Muscle layer of duodenum (tissue), 2 donors: Measurements from ENCODE around the gene CCDC157.
A peak's percentile ranks its signal among the peaks of the same experiment; 100 is the strongest.

Experiments
- H3K27ac ChIP-seq: one replicate; pipeline ENCODE4 v1.7.0; 2013; ENCODE audit warnings: mild to moderate bottlenecking, low read length
- H3K27me3 ChIP-seq: one replicate; pipeline ENCODE4 v1.7.0; 2013; ENCODE audit warnings: low read depth, mild to moderate bottlenecking, control low read depth, low read length
- H3K36me3 ChIP-seq, 2 donors: one replicate each; pipeline ENCODE4 v1.7.0; 2013; ENCODE audit warnings: low read length in 2 of 2, control low read depth in 1 of 2, mild to moderate bottlenecking in 1 of 2; ENCODE audit not compliant: insufficient read depth in 2 of 2, control insufficient read depth in 1 of 2
- H3K4me1 ChIP-seq, 2 donors: one replicate each; pipeline ENCODE4 v1.7.0; 2013; ENCODE audit warnings: low read length in 2 of 2, mild to moderate bottlenecking in 2 of 2, control low read depth in 1 of 2, moderate library complexity in 1 of 2; ENCODE audit not compliant: insufficient read depth in 2 of 2, control insufficient read depth in 1 of 2
- H3K4me3 ChIP-seq, 2 donors: one replicate each; pipeline ENCODE4 v1.7.0; 2013; ENCODE audit warnings: low read length in 2 of 2, low read depth in 1 of 2, mild to moderate bottlenecking in 1 of 2
- H3K9me3 ChIP-seq, 2 donors: one replicate each; pipeline ENCODE4 v1.7.0; 2013; ENCODE audit warnings: low read length in 2 of 2, control low read depth in 1 of 2, mild to moderate bottlenecking in 1 of 2; ENCODE audit not compliant: control insufficient read depth in 1 of 2
- donor health status: healthy.

CCDC157 gene

DNA sequence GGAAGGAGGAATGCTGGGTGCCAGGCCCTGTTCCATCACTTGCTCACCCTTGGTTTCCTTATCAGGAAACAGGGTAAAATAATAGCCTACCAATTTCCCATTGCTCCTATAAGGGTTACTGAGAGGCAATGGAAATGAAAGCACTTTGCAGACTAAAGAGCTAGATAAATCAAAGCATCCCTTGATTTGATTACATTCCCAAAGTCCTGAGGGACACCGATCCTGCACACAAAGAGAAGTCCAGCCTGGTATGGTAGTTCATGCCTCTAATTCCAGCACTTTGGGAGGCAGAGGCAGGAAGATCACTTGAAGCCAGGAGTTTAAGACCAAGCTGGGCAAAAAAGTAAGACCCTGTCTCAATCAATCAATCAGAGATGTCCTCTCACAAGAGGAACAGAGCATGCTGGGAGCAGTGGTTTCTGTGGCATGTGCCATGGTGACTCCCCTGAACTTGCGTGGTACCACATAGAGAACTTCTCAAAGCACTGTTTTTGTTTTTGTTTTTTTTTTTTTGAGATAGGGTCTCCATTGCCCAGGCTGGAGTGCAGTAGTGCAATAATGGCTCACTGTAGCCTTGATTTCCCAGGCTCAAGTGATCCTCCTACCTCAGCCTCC lies 40.7 kb upstream of the CCDC157 start:
- Histone ChIP-seq H3K27me3 (no peaks in the 10 kb centered on the region), H3K36me3 (peaks cover 0 to 4% of the 10 kb centered on the region in 2 donors), H3K27ac (no peak overlapping the region), H3K4me3 (no peak overlapping the region), H3K9me3 (no peaks in the 10 kb centered on the region), H3K4me1 (peaks cover 7 to 65% of the 10 kb centered on the region in 2 donors)

DNA sequence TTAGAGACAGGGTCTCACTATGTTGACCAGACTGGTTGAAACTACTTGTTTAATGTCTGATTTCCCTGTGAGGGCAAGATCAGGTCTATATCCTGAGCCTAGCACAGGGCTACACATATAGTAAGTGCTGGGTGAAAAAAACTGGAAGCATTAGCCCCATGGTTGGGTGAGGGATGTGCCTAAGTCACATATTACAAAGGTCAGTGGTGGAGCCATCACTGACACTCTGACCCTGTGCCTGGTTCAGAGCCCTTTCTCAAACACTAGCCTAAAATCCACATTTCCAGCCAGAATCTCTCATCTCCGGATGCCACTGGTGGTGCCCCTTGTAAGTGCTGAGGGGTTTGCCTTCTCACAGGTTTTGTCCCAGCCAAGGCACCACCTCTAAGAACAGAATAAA lies 39.0 kb upstream of the CCDC157 start:
- H3K4me1 ChIP-seq, result peaks cover 0 to 55% of the 10 kb centered on the region in 2 donors

DNA sequence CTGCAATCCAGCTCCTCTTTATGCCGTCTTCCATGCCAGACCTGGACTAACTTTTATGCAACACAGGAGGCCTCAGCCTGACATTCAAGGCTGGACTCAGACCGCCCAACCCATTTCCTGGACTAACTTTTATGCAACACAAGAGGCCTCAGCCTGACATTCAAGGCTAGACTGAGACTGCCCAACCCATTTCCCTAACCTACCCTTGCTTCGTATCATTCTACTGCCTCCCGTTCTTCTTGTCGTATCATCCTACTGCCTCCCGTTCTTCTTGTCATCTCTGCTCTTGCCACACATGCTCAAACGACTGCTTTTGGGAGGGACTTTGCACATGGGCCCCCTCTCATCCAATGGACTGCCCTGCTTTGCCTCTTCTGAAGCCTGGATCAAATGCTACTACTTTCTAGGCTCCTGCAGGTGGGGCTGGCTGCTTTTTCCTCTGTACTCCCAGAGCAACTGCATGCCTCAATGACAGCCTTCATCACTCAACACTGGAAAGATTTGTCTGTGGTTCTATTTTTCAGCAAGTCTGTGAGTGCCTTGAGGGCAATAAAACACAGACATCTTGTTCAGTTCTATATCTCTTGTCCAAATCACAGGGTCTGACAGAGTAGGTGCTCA lies 37.9 kb upstream of the CCDC157 start:
- H3K27ac ChIP-seq, result no peak overlapping the region
- H3K9me3 ChIP-seq, result no peaks in the 10 kb centered on the region
- no peaks in the 10 kb centered on the region for H3K27me3 ChIP-seq
- H3K36me3 ChIP-seq, result peaks cover 0 to 3% of the 10 kb centered on the region in 2 donors
- H3K4me3 ChIP-seq, result no peak overlapping the region
- H3K4me1 ChIP-seq, result peaks cover 0 to 57% of the 10 kb centered on the region in 2 donors

More for the DNA sequence above, 39.0 kb upstream of the CCDC157 start:
- no peak overlapping the region for H3K27ac ChIP-seq
- H3K36me3 ChIP-seq, result peaks cover 0 to 4% of the 10 kb centered on the region in 2 donors
- H3K9me3 ChIP-seq, result no peaks in the 10 kb centered on the region
- no peak overlapping the region for H3K4me3 ChIP-seq
- no peaks in the 10 kb centered on the region for H3K27me3 ChIP-seq

DNA sequence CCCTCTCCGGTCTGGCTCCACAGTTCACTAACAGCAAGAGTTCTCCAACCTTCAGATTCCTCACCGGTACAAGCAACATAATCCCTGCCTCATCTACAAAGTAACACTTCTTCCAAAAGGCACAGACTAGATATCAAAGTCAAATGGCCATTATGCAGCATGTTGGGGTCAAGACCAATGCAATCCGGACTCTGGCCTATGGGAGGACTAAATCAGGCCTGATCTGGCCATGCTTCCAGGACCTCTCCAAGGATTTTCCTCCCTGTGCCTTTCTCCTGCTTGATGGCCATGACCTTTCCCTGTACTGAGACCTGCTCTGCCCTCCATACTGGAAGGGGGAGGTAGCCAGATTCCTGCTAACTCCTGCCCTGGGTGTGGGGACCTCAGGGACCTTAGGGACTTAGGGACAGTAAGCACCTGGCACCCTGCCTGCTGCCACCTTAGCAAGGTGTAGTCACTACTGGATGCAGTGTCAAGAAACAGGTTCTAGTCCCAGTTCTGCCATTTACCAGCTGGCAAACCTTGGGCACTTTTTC lies 36.7 kb upstream of the CCDC157 start:
- Histone ChIP-seq H3K36me3 (peaks cover 0 to 4% of the 10 kb centered on the region in 2 donors), H3K4me1 (peaks cover 6 to 64% of the 10 kb centered on the region in 2 donors), H3K9me3 (no peaks in the 10 kb centered on the region), H3K27me3 (no peaks in the 10 kb centered on the region), H3K4me3 (no peak overlapping the region), H3K27ac (no peak overlapping the region)

DNA sequence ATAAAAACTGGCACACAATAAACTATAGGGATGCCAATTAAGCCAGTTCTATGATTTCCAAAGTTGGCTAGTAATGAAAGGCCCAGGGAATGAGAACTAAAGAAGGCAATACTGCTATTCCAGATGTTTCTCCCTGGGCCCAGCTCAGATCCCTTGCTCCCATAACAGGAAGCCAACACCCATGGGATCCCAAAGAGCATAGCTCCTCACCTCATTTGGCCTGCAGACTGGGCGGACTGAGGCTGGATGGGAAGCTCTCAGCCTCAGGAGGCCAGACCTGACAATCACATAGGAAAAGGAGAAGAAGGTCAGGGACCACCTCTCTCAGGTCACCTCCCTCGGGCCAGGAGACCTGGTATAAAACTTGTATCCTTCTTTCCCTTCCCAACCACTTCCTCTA lies 35.3 kb upstream of the CCDC157 start:
- Histone ChIP-seq H3K27me3 (no peaks in the 10 kb centered on the region), H3K36me3 (peaks cover 0 to 4% of the 10 kb centered on the region in 2 donors), H3K27ac (no peak overlapping the region), H3K9me3 (no peaks in the 10 kb centered on the region), H3K4me1 (peaks cover 14 to 65% of the 10 kb centered on the region in 2 donors), H3K4me3 (no peak overlapping the region)

DNA sequence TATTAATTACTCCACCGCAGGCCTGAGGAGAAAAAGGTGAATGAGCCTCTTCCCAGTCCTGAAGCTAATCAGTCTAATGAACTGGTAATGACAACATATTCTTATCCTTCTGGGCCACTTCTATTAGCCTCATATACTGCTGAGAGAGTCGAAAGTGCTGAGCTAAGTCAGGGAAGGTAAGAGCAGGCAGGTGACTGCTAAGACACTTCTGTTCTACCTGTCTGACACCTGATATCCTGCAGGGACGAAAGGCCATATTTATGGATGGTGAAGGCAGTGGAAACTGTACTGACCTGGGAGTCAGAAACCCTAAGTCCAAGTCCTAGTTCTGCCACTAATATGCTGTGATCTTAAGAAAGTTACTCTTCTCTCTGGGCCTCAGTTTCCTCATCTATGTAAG lies 33.6 kb upstream of the CCDC157 start:
- no peaks in the 10 kb centered on the region for H3K27me3 ChIP-seq
- H3K27ac ChIP-seq, result no peak overlapping the region
- peaks cover 18 to 59% of the 10 kb centered on the region in 2 donors for H3K4me1 ChIP-seq
- H3K36me3 ChIP-seq, result peaks cover 0 to 4% of the 10 kb centered on the region in 2 donors
- no peak overlapping the region for H3K4me3 ChIP-seq
- no peaks in the 10 kb centered on the region for H3K9me3 ChIP-seq

DNA sequence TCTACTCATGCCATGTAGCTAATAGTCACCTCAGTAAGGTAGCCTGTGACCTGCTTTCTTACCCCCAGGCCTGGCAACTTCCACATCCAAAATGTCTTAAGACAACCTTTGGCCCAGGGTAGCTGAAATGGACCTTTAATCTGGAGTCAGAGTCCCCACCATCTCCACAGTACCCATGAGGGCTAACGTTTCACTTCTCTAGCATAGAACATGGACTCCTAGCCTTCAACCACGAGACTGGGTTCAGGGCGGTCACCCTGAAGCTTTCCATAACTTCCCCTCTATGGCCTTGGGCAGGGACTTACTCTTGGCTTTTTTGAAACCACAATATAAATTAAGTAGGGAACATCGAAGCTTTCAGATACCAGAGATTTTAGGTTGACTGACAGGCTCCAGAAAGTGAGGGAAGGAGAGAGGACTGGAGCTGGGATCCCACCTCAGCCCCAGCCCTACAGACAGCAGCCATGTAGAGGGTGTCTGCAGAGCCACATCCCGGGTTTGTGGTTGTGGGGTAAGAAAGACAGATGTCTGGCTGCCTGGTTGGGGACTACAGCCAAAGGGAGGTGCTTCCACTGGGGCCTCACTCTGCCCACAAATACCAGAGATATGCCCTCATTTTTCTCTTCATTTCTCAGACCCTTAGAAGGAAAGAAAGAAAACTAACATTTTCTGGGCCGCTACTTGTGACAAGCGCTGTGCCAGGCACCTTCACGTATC lies 32.6 kb upstream of the CCDC157 start:
- Histone ChIP-seq H3K9me3 (no peaks in the 10 kb centered on the region), H3K4me1 (peaks cover 18 to 50% of the 10 kb centered on the region in 2 donors), H3K36me3 (peaks cover 0 to 4% of the 10 kb centered on the region in 2 donors), H3K4me3 (peak overlapping the region; percentile 71 to 74), H3K27me3 (no peaks in the 10 kb centered on the region), H3K27ac (peak overlapping the region; percentile 80)

DNA sequence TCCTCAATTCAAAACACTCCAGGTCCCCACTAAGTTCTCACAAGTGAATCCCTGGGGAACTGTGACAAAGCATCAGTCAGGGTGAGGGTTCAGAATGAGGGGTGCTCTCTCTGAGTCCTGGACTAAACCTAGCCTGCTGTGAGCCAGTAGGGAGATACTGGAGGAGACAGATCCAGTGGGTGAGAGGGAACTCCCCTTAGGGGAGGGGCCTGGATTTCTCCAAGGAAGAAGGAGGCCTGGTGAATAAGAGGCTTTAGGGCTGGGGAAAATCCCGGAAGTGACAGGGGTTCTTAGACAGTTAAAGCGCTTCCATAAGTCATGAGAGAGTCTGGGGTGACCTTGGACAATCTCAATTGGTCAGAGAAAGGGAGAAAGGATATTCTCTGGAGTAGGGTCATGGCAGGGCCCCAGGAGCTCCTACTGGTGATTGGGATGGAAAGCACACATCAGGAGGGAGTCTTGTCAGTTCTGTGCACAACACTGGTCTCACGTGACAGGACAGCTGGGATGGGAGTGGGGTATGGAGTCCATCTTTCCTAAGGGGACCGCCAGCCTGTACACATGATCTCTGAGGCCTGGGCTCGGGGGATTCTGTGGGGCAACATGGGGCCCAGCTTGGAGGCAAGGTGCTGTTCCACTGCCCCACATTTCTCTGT lies 31.6 kb upstream of the CCDC157 start:
- Histone ChIP-seq H3K4me3 (peak overlapping the region; percentile 71 to 74), H3K27ac (peak overlapping the region; percentile 80), H3K4me1 (peaks cover 18 to 39% of the 10 kb centered on the region in 2 donors), H3K9me3 (no peaks in the 10 kb centered on the region), H3K27me3 (no peaks in the 10 kb centered on the region), H3K36me3 (peaks cover 0 to 4% of the 10 kb centered on the region in 2 donors)

DNA sequence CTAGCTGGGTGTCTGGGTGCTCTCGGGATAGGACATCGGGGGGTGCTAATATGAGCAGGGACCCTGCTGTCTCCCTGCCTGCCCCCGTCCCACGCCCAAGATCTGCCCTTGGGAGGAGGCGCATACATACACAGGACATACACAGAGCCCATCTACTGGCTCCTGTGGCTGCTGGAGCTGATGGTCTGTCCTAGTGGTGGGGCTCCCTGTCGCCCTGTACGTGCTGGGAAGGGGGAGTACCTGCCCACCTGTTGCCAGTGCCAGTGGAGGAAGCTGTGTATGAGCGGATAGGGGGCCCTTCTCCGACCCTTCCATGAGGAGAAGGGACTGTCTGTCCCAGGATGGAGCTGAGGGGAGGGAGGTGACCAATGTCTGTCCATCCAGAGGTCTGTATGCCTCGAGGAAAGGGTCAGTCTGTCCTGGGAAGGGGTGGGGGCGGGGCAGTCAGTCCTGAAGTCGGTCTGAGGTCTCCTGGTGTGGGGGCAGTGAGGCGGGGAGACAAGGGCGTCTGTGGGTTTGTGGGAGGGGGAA lies 31.0 kb upstream of the CCDC157 start:
- H3K36me3 ChIP-seq, result peaks cover 2 to 4% of the 10 kb centered on the region in 2 donors
- H3K27me3 ChIP-seq, result no peaks in the 10 kb centered on the region
- H3K4me3 ChIP-seq, result peak overlapping the region; percentile 71 to 74
- peaks cover 18 to 38% of the 10 kb centered on the region in 2 donors for H3K4me1 ChIP-seq
- H3K27ac ChIP-seq, result peak overlapping the region; percentile 80
- no peaks in the 10 kb centered on the region for H3K9me3 ChIP-seq

DNA sequence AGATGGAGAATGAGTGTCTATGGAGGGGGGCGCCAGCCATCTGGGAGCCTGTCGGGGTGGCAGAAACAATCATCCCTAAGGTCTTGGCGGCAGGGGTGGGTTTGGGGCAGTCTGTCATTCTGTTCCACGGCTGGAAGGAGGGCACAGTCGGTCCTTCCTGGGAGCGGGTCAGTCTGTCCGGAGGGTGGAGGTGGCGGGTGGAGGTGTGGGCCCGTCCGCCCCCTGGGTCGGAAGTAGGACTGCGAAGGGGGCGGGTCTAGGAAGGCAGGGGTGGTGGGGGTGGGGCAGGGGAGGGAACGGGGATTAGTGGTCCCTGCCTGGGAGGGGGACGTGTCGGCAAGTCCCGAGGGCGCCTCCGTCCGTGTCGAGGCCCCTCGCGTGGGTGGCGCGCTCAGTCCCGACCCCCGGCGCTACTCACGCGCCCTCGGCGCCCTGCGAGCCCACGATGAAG lies 30.5 kb upstream of the CCDC157 start:
- Histone ChIP-seq H3K4me1 (peaks cover 18 to 33% of the 10 kb centered on the region in 2 donors), H3K27me3 (no peaks in the 10 kb centered on the region), H3K9me3 (no peaks in the 10 kb centered on the region), H3K27ac (no peak overlapping the region), H3K36me3 (peaks cover 4% of the 10 kb centered on the region in 2 donors), H3K4me3 (peak overlapping the region; percentile 71 to 74)
